NCI-H1048 (cell line): ENCODE measurements around the gene COL6A1.
"Not testable (repeated sequence)": the region's sequence is repeated elsewhere in the genome, so short reads cannot be mapped to it uniquely, and the experiment has no call there.

Experiments
- DNase-seq: peaks from one replicate; lab custom pipeline; 2025; lab: John Stamatoyannopoulos, UW

The COL6A1 gene

DNA sequence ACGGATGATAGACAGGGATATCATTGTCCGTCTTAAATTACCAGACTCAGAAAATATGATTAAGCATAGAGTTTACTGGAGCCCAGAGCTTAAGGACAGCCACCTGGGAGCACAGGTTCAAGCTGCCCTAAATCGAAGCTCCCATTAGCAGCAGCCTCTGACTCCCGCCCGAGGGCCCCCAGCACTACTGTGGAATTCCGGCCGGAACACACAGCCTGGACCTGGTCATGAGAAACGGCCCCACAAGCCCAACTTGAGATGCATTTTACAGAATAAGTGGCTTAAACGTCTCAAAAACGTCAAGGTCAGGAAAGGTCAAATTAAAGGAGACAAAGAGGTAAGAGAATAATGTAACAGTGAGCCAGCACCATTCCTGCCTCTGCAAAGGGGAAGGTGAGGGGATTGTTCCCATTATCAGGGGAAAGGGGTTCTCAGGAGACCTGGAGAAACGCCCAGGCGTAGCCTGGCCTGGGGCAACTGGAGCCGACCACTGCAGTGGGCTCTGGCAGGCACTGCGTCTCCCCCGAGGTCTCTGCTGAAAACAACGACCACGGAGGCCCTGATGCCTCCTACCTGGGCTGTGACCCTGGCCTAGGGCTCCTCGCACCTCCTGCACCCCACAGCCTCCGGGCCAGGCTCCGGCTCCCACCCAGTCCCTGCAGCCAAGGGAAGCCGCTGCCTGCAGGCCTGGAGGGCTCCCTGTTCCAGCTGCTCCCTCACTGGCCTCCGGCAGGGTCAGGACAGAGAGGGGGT, 11.5 kb upstream of the COL6A1 start:
- no peak for DNase-seq

DNA sequence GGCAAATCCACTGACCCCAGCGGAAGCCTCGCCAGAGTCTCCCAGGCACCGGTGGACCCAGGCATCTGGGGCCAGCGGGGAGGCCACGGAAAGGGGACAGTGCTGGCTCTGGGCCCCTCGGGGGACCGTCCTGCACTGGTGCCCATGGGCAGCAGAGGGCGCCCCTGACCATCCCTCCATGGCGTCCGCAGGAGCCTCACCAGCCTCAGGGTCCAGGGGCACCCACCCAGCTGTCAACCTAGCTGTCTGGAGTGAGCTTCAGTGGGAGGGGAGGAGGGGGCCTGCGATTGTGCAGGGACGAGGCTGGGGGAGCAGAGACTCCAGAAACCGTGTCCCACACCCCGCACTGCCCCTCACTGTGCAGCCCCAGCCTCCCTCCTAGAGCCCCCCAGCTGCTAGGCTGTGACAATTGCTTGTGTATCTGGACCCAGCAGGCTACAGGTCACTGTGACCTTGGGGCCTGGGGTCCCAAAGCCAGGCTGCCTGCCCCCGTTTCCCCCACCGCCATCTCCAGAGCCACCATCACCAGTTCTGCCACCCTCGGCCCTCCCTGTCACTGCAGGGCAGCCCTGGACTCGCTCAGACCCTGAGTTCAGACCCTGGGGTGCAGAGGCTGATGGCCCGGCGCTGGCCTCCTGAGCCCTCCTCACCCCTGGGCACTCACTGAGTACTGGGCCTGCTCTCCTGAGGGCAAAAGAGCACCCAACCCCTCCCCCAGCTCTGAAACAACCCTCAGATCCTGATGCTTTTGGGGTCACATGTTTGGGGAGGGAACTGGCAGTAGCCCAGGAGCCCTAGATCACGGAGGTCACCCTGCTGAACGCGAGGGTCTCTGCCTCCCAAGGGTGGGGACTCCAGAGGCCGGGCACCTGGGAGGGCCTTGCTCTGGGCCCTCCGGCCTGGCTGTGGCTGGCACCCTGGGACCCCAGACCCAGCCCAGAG, 10.6 kb upstream of the COL6A1 start:
- no peak for DNase-seq

DNA sequence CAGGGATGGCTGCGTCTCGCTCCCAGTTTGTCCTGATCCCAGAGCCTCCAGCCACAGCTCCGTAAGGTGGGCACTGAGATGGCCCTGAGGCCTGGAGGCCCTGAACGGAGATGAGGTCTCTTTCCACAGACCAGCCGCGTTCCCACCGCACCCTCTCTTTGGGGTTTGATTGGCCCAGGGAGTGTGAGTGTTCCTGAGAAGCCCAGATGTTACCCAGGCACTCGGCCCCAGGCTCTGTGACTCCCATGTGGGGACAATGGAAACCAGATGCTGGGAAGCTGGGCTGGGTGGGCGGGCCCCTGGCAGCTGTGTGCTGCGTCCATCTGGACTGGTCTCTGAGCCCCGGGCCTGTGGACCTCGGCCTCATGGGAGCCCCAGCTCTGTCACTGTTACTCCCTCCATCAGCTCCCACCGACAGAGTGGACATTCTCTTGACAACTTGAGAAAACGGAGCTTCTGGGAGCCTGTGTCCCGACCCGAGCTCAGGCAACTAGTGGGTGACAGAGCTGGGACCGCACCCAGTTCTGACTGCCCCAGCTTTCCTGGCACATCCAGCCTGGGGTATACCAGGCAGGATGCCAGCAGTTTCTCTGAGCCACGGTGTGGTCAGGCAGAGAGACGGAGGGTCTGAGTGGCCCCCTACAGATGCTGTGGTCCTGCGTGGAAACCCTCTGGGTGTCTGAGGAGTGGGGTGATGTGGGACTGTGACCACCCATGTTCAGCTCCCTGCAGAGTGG, 9.8 kb upstream of the COL6A1 start:
- no peak for DNase-seq

DNA sequence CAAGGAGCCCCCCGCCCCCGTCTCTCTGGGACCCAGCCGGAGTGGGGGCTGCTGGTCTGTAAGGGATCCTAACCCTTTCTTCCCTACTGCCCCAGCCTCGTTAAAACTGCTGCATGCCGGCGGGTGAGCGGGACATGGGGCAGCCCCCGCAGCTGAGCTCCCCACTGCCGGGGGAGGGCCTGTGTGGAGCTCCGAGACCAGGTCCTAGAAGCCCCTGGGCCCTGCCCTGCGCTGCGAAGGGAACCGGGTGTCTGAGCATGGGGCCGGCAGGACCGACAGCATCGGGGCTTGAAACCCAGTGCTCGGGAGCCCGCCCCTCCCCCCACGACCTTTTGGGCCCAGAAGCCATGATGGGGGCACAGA, 9.2 kb upstream of the COL6A1 start:
- DNase-seq: no peak

DNA sequence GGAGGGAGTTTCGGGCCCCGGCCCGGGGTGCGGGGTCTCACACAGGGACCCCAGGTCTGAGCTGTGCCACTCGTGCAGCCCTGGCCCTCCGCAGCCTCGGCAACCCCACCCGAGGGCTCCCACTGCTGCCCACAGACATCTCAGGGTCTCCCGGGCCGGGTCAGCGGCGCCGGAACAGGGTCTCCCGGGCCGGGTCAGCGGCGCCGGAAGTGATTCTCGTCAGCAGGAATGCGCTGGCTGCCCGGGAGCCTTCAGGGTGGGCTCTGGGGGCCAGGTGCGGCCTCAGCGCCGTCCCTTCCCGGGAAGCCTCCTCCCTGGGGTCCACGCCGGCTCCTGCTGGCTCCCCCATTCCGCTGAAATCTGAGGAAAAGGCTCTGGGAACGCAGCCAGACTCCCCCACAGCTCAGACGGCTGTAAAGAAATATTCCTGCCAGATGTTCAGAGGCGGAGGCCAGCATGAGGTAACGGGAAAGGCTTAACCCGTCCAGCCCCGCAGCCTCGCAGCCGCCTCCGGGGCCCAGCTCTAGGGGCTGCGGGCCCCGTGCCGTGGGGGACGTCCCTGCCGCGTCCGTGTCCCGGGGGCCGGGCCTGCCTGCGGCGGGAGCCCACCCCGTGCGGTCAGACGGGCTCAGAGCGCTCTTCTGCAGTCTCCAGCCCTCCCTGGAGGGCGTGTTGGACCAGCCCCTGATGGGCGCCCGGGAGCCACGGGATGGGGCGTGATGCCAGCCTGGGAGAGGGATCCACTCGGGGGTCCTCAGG, 8.7 kb upstream of the COL6A1 start:
- DNase-seq: no peak

DNA sequence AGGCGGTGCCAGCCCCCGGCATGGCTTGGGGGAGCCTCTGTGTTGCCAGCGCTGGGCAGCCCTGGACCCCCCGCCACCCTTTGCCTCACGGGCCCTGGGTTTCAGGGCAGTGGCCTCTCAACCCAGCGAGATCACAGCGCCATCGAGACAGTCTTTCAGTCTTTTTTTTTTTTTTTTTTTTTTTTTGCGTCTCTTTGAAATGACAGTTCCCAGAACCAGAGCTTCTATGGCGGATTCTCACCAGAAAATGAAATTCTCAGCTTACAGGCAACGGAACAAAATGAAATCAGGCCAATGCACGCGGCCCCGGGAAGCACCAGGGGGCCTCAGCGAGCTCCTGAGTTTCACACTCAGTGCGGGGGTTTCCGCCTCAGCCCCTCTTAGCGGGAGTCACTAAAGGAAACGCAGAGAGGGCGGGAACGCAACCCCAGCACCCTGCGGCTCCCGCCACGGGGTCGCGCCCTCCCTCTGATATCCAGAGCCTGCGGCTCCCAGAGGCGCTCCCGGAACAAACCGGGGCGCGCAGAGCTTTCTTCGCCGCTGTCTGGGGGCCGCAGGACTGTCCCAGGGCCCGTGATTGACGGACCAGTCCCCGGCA, 8.0 kb upstream of the COL6A1 start:
- peak; percentile 23 for DNase-seq

DNA sequence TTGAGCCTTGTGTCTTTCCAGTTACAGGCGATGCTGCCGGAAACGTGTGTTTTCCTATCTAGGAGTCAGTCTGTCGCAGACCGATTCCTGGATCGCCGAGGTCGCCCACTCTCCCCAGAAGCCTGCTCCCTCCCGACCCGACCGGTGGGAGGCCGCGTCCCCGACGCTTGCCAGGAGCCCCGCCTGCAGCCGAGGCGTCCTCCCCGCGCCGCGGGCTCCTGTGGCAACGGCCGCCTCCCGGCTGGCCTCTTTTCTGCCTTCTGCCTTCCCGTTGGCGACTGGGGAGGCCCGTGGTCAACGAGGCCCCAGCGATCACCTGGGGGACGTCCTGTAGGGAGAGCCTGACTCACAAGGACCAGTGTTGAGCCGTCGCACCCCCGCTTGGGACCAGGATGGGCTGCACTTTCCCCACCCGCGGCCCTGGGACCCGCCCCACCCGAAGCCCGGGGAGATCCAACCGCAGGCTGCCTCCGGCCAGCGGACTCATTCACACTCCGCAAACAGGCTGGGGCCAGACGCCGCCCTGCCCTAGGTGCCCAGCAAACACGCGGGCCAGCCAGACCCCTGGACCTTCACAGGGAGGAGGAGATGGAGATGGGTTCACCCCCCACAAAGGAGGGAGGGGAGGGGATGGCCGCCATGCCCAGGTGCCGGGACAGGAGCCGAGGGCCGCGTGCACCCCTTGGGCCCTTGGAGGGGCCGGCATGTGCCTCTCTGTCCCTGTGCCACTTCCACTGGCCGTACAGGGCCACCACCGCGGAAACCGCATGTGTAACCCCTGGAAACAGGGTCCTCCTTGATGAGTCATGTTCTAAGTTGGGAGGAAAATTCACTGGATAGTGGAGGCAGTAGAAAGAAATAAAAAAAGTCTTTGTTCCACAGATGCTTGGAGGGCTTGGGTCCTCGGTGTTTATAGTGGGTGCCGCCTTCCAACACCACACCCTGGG, 7.2 kb upstream of the COL6A1 start:
- DNase-seq: no peak

DNA sequence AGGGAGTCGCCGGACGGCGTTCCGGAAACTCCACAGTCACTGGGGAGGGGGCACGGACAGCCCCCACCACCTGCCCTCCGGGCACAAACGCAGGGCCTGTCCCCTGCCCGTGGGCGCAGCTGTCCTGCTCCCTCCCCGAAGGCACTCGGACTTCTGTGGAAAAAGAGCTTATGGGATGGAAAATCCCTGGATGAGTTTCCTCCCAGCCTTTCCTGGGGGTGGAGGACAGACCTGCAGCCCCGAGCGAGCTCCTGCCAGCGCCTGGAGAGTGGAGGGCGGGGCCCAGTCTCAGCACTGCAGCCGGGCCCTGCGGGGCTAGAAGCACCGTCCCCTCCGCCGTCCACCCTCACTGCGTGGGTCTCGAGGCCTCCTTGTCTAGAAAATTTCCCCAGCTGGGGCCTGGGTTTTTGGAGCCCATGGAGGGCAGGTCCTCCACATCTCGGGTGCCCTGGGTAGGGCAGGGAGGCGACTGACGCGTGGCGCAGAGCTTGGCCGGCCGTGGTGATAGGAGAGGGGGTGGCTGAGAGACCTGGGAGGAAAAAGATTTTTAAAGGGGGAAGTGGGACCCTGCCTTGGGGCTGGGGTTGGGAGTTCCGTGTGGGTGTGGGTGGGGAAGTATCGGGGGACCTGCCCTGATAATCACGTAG, 6.4 kb upstream of the COL6A1 start:
- no peak for DNase-seq

DNA sequence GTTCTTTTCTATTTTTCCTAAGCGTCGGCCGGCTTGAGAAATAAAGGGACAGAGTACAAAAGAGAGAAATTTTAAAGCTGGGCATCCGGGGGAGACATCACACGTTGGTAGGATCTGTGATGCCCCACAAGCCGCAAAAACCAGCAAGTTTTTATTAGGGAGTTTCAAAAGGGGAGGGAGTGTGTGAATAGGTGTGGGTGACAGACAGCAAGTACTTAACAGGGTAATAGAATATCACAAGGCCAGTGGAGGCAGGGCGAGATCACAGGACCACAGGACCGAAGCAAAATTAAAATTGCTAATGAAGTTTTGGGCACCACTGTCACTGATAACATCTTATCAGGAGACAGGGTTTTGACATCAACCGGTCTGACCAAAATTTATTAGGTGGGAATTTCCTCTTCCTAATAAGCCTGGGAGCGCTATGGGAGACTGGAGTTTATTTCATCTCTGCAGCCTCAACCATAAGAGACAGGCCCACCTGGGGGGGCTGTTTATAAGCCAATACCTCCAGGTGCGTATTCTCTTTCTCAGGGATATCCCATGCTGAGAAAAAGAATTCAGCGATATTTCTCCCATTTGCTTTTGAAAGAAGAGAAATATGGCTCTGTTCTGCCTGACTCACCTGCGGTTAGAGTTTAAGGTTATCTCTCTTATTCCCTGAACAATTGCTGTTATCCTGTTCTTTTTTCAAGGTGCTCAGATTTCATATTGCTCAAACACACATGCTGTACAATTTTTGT, 5.7 kb upstream of the COL6A1 start:
- DNase-seq: not testable (repeated sequence)

DNA sequence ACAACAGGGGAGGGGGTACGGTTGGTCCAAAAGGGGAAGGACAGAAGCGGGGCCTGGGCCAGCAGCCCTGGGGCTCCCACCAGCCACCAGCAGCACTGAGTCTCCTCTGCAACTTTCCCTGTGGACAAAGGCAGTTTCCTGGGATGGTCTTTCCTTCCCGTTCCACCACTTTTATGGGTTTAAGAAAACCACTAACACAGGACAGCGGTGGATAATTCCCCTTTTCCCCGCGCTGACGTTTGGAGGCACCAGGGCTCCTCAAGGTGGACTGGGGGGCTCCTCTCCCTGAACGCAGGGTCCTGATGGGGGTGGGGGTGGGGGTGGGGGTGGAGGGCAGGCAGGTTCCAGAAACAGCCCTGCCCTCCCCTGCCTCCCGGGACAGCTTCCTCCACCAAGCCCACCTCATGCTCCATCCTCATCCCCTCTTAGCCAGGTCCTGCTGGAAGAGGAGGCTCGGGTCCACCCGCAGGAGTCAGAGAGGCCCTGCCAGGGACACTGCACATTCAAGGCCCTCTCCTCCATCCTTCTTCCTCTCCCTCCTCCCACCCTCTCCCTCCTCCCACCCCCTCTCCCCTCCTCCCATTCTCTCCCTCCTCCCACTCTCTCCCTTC, 4.8 kb upstream of the COL6A1 start:
- no peak for DNase-seq

DNA sequence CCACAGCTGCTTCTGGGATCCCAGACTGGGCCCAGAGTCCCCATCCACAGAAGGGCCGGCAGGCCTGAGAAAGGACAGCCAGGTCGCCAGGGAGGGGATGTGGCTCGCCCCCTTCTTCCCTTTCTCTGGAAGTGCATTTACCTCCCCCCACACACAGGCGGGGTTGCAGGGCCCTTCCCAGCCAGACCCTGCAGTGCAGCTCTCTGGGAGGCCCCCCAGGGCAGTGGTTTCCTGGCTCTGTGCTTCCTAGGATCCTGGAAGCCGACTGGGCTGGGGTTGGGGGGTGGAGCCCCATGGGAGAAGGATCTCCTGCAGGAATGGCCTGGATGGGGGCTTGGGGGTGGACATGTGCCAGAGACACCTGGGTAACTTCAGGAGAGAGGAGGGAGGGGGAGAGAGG, 4.2 kb upstream of the COL6A1 start:
- DNase-seq: no peak

DNA sequence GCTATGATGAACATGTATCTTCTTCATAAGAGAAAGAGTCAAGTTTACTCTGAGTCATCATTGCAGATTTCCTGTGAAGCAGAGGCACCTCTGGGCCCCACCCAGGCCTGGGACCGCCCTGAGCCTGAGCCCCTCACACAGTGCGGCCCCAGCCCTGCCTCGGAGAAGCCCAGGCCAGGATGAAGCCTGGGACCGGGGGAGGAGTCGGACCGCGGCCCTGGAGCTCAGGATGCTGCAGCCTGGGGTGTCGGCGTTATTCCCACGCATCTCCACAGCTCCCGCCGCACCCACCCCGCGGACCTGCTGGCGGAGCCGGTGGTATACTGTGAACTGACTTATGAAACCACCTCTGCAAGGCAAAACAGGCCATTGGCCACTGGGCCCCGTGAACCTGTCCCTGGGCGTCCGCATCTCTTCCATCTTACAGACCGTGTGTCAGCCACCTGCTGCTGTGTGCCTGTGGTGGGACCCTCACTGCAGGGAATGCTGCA, 2.4 kb upstream of the COL6A1 start:
- no peak for DNase-seq

DNA sequence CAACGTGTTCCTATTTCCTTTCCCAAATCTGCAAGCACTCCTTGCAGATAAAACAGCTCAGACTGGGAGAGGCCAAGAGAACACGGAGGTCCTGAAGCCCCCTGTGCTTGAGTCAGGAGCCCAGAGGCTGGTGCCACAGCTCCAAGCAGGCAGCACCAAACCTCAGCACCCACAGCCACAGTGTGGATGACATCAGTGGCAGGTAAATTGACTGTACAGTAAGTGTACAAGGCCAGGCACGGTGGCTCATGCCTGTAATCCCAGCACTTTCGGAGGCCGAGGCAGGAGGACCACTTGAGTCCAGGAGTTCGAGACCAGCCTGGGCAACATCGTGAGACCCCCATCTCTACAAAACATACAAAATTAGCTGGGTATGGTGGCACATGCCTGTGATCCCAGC, 1.9 kb upstream of the COL6A1 start:
- DNase-seq: no peak

DNA sequence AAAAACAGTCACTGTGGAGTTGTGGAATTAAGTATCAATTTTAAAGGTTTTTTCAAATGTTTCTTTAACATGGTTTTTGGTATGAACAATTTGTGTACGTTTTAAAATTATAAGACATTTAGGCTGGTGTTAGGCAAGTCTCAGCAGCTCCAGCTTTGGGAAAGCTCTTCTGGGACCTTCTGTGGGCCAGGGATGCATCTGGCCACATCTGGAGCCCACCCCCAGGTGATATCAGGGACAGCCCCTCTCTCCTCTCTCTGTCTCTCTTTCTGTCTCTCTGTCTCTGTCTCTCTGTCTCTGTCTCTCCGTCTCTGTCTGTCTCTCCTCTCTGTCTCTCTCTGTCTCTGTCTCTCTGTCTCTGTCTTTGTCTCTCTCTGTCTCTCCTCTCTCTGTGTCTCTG, 1.3 kb upstream of the COL6A1 start:
- no peak for DNase-seq

DNA sequence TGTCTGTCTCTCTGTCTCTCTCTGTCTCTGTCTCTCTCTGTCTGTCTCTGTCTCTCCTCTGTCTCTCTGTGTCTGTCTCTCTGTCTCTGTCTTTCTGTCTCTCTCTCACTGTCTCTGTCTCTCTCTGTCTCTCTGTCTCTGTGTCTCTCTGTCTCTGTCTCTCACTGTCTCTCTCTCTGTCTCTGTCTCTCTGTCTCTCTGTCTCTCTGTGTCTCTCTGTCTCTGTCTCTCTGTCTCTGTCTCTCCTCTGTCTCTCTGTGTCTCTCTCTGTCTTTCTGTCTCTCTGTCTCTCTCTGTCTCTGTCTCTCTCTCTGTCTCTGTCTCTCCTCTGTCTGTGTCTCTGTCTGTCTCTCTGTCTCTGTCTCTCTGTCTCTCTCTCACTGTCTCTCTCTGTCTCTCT, 873 bp upstream of the COL6A1 start:
- no peak for DNase-seq

DNA sequence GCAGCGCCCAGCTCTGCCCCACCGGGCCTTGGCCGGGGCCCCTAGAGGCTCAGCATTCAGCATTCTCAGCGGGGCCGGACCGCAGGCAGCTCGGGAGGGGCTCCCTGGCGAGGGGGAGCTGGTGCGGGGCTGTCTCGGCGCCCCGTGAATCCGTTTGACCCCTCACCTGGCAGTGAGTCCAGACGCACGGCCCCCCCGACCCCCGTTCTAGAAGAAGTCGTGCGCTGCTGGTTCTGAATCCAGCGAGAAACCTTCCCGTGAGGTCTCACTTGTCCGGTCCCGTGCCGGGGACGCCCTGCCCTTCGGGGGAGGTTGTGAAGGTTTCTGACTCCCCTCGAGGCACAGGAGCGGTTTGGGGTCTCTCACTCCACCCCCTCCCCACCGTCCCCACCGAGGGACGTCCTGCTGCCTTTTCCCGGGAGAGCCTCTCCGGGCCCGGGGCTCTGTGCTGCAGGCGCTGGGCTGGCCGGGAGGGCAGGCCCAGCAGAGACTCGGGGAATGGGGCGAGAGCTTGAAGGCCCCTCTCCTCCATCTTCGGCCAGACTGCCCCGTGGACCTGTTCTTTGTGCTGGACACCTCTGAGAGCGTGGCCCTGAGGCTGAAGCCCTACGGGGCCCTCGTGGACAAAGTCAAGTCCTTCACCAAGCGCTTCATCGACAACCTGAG, 655 bp downstream of the COL6A1 start:
- DNase-seq: no peak

DNA sequence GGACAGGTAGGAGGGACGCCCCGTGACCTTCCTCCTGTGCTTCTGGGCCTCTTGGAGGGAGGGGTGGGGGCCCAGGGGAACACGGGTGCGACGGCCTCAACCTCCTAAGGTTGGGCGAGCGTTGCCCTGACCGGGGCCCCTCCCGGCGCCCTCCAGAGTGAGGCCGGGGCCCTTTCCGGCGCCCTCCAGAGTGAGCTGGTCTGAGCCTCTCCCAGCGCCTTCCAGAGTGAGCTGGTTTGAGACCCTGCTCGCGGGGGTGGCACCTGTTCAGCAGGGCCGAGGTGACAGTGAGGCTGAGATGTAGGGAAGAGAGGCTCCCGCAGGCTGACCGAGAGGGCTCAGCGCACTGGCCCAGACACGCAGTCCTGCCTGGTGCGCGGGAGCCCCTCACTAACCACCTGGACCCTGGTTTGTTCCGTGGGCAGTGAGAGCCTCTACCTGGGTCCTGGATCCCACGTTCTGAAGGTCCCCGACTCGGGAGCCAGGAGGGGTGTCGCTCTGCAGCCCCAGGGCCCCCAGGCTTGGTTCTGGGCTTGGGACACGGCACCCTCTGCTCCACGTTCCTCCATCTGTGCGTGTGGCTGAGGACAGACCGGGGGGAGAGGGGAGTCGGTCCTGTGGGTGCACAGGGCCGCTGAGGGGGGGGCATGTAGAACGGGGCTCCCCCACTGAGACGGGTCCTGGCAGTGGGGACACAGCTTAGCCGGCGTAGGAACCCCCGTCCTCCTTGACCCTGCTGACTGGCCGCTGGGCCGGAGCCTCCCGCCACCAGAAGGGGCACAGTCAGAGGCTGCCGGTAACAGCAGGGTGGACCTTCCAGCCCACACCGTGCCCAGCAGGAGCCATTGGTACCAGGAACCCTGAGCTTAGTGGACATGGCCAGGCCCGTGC, 1.4 kb downstream of the COL6A1 start:
- no peak for DNase-seq
